HepG2 (cell line): Measurements from ENCODE around the gene DSCAML1. TPM values are rescaled to one million over a fixed set of nuclear protein-coding genes. Genes with fewer than 3 reads are reported as not detected.

Source experiments
- ARNT2 ChIP-seq: sonication (generic); formaldehyde crosslinking; IDR thresholded peaks from 2 replicates; pipeline ENCODE4 v1.8.0; 2022; ENCODE audit warnings: mild to moderate bottlenecking, low read depth, missing genetic modification reagents, moderate library complexity
- ATF6 ChIP-seq: sonication (generic); formaldehyde crosslinking; conservative IDR thresholded peaks from 2 replicates; pipeline ENCODE4 v1.4.0; 2020; ENCODE audit warnings: missing genetic modification reagents
- CEBPB ChIP-seq: IDR thresholded peaks from 2 replicates; pipeline ENCODE4 v1.6.1; 2011; ENCODE audit warnings: low read depth, low read length, improper control_type of control experiment, borderline replicate concordance
- CEBPG ChIP-seq: IDR thresholded peaks from 2 replicates; pipeline ENCODE4 v1.6.1; 2016
- ETV5 ChIP-seq: IDR thresholded peaks from 2 replicates; pipeline ENCODE4 v1.6.1; 2018; ENCODE audit warnings: missing biosample characterization, missing genetic modification reagents, inconsistent platforms, borderline replicate concordance
- GZF1 ChIP-seq: sonication (generic); formaldehyde crosslinking; IDR thresholded peaks from 2 replicates; pipeline ENCODE4 v1.5.1; 2020; ENCODE audit warnings: mild to moderate bottlenecking, missing genetic modification reagents
- HNRNPL ChIP-seq: fragments of 200-400 bp; formaldehyde crosslinking; IDR thresholded peaks from 2 replicates; pipeline ENCODE4 v1.6.1; 2017; ENCODE audit warnings: mild to moderate bottlenecking, low read depth, low read length
- MXI1 ChIP-seq: IDR thresholded peaks from 3 replicates; pipeline ENCODE4 v1.6.1; 2012; ENCODE audit warnings: low read depth, low read length, inconsistent platforms, borderline replicate concordance
- NR3C1 ChIP-seq: sonication (generic); formaldehyde crosslinking; IDR thresholded peaks from 2 replicates; pipeline ENCODE4 v1.4.0; 2020; ENCODE audit warnings: missing genetic modification reagents
- PRPF4 ChIP-seq: fragments of 200-400 bp; formaldehyde crosslinking; IDR thresholded peaks from 2 replicates; pipeline ENCODE4 v1.6.1; 2016; ENCODE audit warnings: low read length, low read depth; ENCODE audit not compliant: poor library complexity, severe bottlenecking
- TBL1XR1 ChIP-seq: fragments of 150-350 bp; IDR thresholded peaks from 2 replicates; pipeline ENCODE4 v1.6.1; 2014; ENCODE audit warnings: borderline replicate concordance, low read length; ENCODE audit not compliant: partially characterized antibody
- YEATS2 ChIP-seq: sonication (generic); formaldehyde crosslinking; IDR thresholded peaks from 2 replicates; pipeline ENCODE4 v1.4.0; 2020; ENCODE audit warnings: missing genetic modification reagents, borderline replicate concordance
- ZNF30 ChIP-seq: sonication (generic); formaldehyde crosslinking; IDR thresholded peaks from 2 replicates; pipeline ENCODE4 v1.5.0; 2020; ENCODE audit warnings: mild to moderate bottlenecking, missing genetic modification reagents
- ZNF431 ChIP-seq: sonication (generic); formaldehyde crosslinking; IDR thresholded peaks from 2 replicates; pipeline ENCODE4 v1.9.0; 2022; ENCODE audit warnings: missing genetic modification reagents, low read depth, mild to moderate bottlenecking, borderline replicate concordance
- ZNF567 ChIP-seq: sonication (generic); formaldehyde crosslinking; IDR thresholded peaks from 2 replicates; pipeline ENCODE4 v1.8.1; 2023; ENCODE audit warnings: mild to moderate bottlenecking, missing genetic modification reagents, borderline replicate concordance
- ZNF576 ChIP-seq: sonication (generic); formaldehyde crosslinking; IDR thresholded peaks from 2 replicates; pipeline ENCODE4 v1.4.0; 2020; ENCODE audit warnings: mild to moderate bottlenecking, missing genetic modification reagents
- ZNF773 ChIP-seq: sonication (generic); formaldehyde crosslinking; IDR thresholded peaks from 2 replicates; pipeline ENCODE4 v1.4.0; 2020; ENCODE audit warnings: missing genetic modification reagents, borderline replicate concordance
- ZSCAN25 ChIP-seq: sonication (generic); formaldehyde crosslinking; IDR thresholded peaks from 2 replicates; pipeline ENCODE4 v1.8.0; 2022; ENCODE audit warnings: mild to moderate bottlenecking, missing genetic modification reagents
- polyA plus RNA-seq, 8 experiments: library from polyadenylated mRNA; depleted of rRNA in 3 of 8; stranded (reverse) in 7 of 8; unstranded in 1 of 8; fragments of >200 nt; fragmentation: Illumina TruSeq in 4 of 8; extraction: Trizol in 4 of 8; gene quantifications; 2 replicates each; pipeline versions ENCODE4 v1.2.1 to v1.2.3, GENCODE V29; 2011 to 2016; ENCODE audit warnings: low read depth in 4 of 8, missing spikeins in 1 of 8, mixed read lengths in 1 of 8; ENCODE audit not compliant: insufficient read depth in 1 of 8
- total RNA-seq, 5 experiments: library from RNA; depleted of rRNA; stranded (reverse); fragments of >200 nt; fragmentation: Illumina TruSeq; extraction: Trizol; gene quantifications; 2 replicates each; pipeline ENCODE4 v1.2.3, GENCODE V29; 2016; ENCODE audit warnings: low read depth in 1 of 5
- TF ChIP-seq, protein P1 (sequence below): sonication (generic); formaldehyde crosslinking; IDR thresholded peaks from 2 replicates; pipeline ENCODE4 v1.4.0; 2020; ENCODE audit warnings: missing genetic modification reagents
- TF ChIP-seq, protein P2 (sequence below): IDR thresholded peaks from 2 replicates; pipeline ENCODE4 v1.6.1; 2016; ENCODE audit warnings: low read depth, missing genetic modification reagents, missing compliant biosample characterization

The DSCAML1 gene
- total and polyA plus RNA-seq, 2 of the 13 experiments (the other 11 are each of a cell fraction or from before 2014, with no cell fraction given): 0.29 to 0.40 TPM

DNA sequence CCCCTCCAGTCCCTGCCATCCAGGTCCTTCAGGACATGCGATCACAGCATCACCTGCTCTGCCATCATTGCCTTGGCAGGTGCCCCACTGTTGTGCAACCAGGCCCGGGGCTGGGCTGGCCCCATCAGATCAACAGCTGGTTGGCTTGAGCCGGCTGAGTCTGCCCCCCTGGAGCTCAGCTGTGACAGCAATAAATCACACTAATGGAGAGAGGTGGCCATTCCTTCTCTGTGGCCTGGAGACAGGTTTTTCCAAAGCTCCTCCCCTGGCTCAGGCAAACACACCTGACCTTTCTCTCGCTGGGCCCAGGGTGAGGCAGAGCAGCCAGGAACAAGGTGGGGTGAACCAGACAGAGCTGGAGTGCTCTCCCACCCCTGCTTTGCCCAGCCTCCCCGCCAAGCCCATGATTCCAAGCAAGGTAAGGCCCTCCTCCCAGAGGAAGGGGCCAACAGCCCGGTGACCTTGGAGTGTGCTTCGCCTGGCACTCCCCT is 36.4 kb upstream of the DSCAML1 start (continued):
- TF ChIP-seq, protein P1, sequence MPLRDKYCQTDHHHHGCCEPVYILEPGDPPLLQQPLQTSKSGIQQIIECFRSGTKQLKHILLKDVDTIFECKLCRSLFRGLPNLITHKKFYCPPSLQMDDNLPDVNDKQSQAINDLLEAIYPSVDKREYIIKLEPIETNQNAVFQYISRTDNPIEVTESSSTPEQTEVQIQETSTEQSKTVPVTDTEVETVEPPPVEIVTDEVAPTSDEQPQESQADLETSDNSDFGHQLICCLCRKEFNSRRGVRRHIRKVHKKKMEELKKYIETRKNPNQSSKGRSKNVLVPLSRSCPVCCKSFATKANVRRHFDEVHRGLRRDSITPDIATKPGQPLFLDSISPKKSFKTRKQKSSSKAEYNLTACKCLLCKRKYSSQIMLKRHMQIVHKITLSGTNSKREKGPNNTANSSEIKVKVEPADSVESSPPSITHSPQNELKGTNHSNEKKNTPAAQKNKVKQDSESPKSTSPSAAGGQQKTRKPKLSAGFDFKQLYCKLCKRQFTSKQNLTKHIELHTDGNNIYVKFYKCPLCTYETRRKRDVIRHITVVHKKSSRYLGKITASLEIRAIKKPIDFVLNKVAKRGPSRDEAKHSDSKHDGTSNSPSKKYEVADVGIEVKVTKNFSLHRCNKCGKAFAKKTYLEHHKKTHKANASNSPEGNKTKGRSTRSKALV (CRISPR knock-in tag): no peak
- TF ChIP-seq ZSCAN25 (CRISPR knock-in tag) (no peak), NR3C1 (CRISPR knock-in tag) (no peak), CEBPG (CRISPR knock-in tag) (peak; percentile 17; the same call in 1 of the 2 replicates), ATF6 (CRISPR knock-in tag) (no peak), PRPF4 (no peak), ETV5 (CRISPR knock-in tag) (no peak), GZF1 (CRISPR knock-in tag) (no peak), HNRNPL (peak; percentile 87; the same call in 1 of the 2 replicates), ZNF773 (CRISPR knock-in tag) (no peak), ZNF567 (no peak), TBL1XR1 (no peak), ZNF431 (no peak), MXI1 (no peak), CEBPB (peak; percentile 71; the same call in 1 of the 2 replicates), ZNF30 (CRISPR knock-in tag) (no peak), ZNF576 (CRISPR knock-in tag) (no peak), YEATS2 (CRISPR knock-in tag) (no peak), ARNT2 (no peak)
- TF ChIP-seq, protein P2, sequence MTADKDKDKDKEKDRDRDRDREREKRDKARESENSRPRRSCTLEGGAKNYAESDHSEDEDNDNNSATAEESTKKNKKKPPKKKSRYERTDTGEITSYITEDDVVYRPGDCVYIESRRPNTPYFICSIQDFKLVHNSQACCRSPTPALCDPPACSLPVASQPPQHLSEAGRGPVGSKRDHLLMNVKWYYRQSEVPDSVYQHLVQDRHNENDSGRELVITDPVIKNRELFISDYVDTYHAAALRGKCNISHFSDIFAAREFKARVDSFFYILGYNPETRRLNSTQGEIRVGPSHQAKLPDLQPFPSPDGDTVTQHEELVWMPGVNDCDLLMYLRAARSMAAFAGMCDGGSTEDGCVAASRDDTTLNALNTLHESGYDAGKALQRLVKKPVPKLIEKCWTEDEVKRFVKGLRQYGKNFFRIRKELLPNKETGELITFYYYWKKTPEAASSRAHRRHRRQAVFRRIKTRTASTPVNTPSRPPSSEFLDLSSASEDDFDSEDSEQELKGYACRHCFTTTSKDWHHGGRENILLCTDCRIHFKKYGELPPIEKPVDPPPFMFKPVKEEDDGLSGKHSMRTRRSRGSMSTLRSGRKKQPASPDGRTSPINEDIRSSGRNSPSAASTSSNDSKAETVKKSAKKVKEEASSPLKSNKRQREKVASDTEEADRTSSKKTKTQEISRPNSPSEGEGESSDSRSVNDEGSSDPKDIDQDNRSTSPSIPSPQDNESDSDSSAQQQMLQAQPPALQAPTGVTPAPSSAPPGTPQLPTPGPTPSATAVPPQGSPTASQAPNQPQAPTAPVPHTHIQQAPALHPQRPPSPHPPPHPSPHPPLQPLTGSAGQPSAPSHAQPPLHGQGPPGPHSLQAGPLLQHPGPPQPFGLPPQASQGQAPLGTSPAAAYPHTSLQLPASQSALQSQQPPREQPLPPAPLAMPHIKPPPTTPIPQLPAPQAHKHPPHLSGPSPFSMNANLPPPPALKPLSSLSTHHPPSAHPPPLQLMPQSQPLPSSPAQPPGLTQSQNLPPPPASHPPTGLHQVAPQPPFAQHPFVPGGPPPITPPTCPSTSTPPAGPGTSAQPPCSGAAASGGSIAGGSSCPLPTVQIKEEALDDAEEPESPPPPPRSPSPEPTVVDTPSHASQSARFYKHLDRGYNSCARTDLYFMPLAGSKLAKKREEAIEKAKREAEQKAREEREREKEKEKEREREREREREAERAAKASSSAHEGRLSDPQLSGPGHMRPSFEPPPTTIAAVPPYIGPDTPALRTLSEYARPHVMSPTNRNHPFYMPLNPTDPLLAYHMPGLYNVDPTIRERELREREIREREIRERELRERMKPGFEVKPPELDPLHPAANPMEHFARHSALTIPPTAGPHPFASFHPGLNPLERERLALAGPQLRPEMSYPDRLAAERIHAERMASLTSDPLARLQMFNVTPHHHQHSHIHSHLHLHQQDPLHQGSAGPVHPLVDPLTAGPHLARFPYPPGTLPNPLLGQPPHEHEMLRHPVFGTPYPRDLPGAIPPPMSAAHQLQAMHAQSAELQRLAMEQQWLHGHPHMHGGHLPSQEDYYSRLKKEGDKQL (CRISPR knock-in tag): no peak
